Epidermal melanocyte (primary cell): Measurements from ENCODE around the gene COL5A2.
A peak's percentile ranks its signal among the peaks of the same experiment; 100 is the strongest.

Experiments used
- DNase-seq: peaks from one replicate; pipeline ENCODE4 v3.0.0; 2011; ENCODE audit warnings: low spot score; ENCODE audit not compliant: insufficient read length

Gene COL5A2

DNA sequence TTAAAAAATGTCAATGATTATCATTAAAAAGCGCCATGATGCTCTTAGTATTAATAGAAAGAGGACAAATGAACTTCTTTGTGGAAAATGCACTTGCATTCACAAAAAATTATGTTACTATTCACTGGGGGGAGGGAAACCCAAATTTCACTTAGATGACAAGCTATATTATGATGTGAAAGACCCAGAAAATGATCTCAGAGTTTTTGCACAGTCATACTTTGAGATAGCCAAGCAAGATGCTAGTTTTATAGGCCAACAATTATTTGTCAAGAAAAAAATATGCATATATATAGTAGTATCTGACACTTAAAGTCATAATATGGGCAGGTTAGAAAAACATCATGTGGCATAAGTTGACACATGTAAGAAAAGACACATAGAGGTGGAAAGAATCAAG lies 31.6 kb downstream of the COL5A2 start:
- DNase-seq, result no peak

DNA sequence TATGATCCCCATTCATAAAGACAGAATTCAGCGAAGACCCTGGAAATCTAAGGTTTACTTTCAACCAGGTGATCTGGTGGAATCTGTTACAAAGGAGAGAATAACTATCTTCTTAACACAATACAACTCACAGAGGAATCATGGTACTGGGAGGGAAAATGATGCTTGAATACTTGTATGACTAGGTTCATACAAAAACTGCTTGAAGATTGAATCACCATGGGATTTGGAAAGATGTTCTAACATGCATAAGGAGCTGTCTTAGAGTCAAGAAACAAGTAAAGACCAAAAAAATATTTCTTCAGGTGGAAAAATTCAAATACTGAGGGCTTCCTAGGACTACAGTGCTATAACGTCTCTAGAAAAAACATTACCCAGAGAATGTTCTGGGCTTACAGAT lies 32.2 kb downstream of the COL5A2 start:
- DNase-seq, result no peak

DNA sequence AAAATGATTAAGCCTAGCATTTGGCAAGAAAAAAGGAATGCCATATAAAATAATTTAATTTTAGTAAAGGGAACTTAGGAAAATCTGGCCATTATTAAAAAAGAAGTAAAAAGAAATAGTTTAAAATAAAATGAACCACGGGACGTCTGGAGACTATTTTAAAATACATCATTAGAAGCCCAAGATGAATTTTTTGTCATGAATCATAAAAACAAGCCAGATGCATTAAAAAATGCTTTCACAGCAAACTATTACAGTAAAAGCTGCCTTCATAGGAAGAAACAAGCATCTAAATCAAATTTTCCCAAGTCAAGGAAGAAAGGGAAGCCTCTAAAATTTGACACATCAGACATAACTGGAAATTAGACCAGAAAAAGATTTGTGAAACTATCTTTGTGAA lies 33.0 kb downstream of the COL5A2 start:
- no peak for DNase-seq

DNA sequence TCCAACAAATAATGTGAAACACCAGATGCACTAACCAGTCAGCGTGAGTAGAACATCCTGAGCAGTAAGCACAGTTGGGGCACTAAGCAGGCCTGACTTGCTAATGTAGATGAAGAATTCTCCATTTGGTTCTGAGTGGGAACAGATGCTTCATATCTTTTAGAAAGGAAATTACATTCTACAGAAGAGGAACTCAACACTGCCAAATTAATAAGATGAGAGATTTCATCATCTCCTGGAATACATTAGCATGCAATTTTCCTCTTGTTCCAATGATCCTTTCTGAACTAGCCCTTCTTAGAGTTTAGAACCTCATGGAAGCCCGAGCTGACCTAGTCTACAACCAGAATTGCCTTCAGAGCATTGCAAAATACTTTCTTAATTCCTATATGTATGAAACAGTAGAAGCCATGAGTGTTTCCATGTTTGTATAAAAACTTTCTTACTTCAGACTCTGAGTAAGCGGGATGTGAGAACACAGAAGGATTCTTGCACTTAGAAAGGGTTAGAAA lies 34.8 kb downstream of the COL5A2 start:
- no peak for DNase-seq

DNA sequence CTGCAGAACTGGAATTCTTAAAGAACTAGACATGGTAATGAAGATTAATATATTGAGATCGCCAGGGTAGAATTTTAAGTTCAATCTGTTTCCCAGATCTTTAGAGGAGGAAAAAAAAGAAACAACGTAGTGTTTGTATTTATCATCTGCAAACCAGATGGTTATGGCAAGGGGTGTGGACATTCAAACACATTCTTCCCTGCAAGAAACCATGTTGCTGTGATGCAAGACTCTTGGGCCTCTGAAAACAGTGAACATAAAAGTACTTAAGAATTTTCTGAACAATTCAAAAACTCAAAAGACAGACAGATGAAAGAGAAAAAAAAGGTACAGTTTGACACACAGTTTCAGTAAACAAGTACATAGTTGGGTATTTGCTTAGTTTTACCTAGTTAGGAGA lies 35.6 kb downstream of the COL5A2 start:
- peak; percentile 19 for DNase-seq

DNA sequence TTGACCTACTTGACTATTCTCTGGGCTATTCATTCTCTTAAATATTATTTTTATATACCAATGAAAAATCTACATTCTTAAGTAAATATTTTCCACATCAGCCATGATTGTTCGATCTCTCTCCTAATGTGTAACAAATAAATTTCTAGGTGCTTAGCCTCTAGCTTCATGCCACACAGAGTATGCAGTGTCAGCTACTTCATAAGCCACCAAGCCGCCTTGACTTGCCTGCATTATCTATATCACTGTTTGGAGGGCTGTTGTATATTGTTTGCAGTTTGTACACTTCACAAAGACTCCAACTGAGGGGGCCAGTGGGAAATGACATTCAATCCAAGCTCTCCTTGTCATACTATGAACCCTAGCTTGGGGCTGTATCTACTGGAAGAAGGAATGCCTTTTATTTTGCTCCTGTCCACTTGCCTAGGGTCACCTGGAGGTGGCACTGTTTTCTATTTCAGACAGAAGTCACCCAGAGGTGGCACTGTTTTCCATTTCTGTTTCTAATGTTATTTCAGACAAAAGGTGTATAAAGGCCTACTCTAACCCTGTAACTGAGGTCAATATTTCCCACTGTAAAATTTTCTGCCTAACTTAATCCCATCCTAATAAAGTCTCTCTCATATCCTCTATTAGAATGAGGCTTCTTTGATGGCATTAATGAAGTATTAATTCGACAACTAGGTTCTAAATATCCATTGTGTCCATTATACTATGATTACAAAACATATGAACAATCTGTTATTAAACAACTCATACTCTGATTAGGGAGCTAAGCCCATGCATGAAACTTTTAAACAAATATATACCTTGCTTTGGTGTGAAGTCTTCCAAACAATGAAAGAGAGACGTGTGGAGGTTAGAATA lies 36.4 kb downstream of the COL5A2 start:
- no peak for DNase-seq

DNA sequence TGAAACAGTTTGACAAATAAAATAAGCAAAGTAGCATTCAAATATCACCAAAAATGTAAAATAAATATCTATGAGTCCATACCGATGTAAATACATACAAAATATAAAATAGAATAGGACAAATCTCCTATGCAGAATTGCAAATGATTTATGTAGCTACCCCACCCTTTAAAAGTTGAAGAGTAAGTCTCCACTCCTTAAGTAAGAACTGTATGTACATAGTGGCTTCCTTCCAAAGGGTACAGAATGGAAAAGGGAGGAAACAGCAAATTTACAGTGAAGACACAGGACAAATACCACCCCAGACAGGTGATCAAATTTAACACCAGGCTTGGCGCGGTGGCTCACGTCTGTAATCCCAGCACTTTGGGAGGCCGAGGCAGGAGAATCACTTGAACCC lies 40.8 kb downstream of the COL5A2 start:
- no peak for DNase-seq

DNA sequence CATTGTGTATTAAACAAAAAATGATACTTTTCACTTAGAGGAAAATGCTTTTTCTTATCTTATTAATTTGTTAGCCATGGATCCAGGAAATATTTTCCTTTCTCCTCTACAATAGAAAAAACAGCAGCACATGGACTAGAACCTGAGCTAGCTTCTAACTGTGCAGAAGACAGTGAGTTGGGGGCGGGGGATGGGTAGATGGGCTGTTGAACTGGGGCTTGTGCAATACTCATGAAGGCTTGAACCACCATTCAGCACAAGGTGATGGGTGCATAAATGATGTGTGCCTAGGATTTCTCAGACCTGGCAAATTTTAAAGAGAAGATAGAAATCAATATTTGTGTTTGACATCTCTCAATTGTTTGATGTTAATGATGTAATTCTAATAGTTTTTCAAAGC lies 42.0 kb downstream of the COL5A2 start:
- DNase-seq, result no peak

DNA sequence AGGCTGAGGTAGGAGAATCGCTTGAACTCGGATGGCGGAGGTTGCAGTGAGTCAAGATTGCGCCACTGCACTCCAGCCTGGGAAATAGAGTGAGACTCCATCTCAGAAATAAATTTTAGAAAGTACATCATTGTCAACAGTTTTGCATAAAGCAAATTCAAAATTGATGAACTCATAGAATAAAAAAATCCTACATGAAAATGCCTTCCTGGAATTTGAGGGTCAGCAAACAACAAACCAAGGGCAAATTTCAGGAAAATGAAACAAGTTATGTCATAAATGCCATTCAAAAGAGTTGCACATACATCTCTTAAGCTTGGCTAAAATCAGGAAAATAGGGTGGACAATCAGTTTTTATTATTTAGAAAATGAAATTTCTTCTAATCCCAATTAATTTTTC lies 45.1 kb downstream of the COL5A2 start:
- no peak for DNase-seq

DNA sequence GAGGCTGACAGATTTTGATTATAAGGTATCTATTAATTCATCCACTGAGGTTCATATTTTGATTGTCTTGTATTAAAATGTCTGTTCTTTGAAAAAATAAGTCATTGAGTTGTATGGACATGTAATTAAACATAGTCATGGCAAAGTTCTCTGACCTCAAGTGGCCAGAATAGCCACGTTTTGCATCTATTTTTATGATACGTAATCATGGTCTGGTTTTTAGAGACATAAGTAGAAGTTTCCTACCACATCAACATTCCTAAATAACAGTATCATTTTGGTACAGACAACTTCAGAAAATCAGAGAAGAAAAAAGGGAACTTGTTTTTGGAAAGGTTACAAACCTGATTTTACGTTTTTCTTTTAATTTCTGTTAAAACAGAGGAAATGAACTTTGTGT lies 47.6 kb downstream of the COL5A2 start:
- DNase-seq, result no peak

DNA sequence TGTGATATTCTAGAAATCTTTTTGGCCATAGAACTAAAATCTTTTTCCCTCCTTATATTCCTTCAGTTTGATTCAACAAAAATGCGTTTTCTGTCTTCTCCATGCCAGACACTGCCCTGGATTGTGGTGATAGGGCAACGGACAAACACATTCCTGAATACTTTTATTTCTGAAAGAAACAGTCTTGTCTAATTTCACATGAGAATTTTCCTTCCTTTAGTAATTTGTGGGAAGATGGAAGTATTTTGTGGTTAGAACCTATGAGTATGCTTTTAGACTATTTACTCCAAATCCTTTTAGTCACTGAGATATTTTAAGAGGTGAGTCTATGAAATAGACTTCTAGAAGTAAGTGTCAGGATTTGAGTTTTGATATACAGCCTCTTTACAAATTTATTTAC lies 49.6 kb downstream of the COL5A2 start:
- DNase-seq, result no peak

DNA sequence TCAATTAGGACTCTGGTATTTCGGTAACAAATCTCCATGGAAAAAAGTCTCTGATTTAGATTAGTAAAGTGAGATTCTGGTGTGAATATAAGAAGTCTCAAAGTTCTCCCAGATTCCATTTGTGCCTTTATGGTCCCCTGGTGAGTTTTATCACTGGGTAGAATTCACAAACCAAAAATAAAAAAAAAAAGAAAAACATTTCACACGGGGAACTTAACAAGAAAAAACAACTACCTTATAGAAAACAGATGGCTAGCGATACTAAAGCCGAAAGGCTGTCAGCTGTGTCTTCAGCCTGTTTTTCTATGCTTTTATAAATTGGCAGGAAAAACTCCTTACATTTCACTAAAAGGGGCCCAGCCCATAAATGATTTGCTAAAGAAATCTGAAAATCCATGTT lies 50.6 kb downstream of the COL5A2 start:
- no peak for DNase-seq

DNA sequence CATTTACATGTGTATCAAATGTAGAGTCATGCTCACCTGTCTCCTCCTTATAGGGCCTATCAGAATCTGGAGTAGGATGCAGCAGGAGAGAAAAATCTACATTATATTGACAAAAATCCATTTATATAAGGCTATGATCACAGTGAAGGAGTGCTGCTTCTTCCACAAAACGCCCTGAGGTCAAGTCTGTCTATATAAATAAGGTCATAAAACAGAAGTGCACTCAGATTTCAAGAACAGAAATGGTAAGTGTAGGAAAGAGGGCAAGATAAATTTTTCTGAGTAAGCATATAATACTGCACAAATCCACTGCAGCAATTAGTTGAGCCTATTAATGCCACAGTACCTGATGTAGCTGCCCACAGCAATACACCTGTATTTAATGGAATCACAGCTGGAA lies 51.8 kb downstream of the COL5A2 start:
- DNase-seq, result no peak

DNA sequence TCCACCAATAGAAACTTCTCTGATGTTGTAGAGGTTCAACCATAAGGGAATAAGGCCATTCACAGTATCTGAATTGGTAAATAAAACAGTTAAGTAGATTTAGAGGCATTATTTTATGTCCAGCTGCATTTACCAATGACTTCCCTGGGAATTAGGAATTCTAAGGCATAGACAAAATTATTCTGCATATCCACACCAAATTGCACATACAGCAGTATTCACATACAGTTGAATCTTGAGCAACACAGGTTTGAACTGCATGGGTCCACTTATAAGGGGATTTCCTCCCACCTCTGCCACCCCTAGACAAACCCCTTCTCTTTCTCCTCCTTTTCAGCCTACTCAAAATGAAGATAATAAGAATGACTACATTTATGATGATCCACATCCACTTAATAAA lies 54.4 kb downstream of the COL5A2 start:
- no peak for DNase-seq

DNA sequence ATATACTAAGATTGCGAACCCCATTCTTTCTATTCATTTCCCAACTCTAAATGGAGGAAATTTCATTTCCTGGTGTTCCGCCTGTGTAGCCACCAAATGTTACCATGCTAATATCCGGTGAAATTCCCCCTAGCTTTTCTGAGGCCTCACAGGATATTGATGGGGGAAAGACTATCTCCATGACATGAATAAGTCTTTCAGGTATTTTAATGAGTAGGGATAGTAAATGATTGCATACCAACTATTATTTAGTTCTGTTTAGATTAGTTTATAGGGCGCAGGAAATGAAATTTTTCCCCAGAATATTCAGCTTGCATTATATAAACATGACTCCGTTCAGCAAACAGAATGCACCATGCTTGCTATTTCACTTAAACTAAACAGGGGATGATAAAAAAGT lies 55.4 kb downstream of the COL5A2 start:
- no peak for DNase-seq

DNA sequence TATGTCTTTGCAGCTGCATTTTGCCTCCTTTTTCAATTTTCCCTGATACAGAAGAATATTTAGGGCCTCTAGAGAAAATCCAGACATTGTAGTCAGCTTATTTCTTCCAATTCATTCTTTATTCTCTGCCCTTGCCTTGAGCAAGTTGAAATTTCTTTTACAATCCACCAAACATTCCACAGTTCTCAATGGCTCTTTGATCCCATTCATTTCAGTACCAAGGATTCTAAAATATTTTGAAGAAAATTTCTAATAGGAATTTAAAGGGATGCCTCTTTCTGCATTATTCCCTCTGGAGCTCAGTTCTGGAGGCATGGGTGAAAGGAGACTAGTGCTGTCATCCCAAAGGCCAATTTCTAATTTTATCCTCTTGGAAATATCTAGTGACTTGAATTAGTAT lies 61.2 kb downstream of the COL5A2 start:
- peak; percentile 17 for DNase-seq

DNA sequence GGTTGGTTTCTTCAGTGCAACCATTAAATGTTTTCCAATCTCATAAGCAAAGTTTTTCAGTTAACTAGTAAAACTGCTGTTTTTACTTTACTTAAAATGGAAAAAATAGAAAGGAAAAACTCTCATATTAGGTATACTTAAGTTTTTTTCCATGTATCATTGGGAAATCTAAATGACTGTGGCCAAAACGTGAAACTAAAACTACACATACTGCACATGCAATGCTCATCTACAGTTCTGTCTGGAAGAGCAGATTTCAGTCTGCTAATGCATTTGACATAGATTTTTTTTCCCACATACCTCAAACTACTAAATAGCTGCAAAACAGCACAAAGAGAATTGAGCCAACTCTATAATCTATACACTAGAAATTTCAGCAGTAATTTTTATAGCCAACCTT lies 62.6 kb downstream of the COL5A2 start:
- DNase-seq, result no peak

DNA sequence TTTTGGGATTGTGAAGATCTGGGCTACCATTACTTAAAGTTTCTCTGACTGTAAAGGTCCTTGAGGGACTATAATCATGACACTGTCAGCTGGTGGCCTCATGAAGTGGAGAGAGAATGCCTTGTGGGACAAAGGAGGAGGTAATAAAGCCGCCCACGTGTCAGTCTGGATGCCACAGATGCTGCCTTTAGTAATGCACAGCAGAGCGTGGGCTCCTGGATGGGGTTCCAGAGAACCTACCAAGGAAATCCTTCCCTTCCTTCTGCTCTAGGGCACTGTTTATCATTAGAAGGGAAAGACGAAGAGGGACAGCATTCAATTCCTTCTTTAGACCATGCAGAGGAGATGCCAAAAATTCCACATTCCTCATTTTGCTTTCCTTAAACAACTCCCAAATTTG lies 63.5 kb downstream of the COL5A2 start:
- DNase-seq, result no peak

DNA sequence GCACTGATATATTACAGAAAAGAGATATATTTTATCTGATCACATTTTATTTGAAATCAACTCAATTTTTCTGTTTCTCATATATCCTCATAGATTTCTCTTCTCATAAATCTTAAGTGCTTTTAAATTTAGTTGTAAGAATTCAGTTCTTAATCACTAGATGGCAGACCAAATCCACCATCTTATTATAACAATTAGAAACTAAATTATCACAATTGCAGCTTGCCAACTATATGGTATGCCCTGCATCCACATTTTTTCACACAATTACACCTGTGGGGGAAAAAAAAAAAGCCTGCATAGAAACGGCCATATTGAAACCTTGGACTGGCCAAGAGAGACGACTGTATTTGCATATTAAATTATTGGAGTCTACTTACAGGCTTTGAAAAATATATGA lies 64.4 kb downstream of the COL5A2 start:
- no peak for DNase-seq

DNA sequence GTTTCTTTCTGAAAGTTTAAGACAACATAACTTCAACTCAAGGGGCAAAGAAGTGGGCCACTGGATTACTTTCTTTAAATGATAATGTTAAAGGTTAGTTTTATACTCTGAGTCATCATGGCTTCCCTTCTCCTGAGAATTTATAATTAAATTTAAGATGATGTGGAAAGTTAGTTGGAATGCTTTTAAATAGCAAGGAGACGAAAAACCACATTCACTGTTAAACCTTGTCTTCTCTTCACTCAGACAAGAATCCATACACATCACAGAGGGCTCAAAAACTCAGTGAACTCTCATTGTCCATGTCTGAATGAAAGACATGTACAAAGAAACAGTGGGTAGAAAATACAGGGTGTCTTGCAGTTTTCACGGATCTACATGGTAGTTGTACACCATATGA lies 65.6 kb downstream of the COL5A2 start:
- DNase-seq, result no peak

DNA sequence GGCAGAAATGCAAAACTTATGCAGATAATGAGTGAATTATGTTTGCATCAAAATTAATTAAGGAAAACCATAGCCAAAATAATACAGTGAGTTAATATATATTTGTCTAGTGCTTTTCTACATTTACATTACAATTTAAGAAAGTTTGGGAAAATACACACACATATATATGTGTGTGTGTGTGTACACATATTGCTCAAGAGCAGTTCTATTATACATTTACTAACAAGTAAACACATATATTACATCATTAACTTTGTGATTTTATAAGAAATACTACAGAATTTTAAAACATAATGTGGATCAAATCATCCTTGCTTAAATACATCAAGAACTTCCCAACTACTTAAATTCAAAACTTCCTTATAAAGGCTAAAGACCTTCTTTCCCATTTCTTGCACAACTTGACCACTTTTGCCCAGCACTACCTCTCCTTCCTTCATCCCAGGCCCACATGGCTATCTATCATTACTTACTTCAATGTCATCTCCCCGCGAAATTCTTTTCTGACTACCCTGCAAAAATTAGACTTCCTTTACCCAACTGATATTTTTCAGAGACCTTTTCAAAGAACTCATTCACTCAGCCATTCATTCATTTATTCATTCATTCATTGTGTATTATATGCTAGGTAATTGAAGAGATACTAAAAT lies 68.4 kb downstream of the COL5A2 start:
- no peak for DNase-seq

DNA sequence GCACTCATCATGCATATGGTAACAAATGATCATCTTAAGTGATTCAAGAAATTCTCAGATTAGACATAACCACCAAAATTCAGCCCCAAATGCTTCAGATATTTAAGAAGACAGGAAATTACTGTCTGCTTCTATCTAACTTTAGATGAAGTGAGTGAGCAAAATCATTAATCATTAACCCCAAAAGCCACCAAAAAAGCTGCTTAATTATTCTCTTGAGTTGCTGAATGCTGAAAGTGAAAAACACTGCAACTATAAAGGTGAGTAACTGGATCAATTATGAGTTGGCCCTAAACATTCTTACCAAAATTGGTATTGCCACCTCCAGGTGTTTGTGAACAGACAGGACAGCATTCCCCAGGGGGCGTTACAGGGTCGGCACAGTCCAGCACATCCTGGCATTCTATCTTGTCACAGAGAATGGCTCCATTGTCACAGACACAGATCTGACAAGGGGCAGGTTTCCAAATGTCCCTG lies 69.6 kb downstream of the COL5A2 start:
- no peak for DNase-seq

DNA sequence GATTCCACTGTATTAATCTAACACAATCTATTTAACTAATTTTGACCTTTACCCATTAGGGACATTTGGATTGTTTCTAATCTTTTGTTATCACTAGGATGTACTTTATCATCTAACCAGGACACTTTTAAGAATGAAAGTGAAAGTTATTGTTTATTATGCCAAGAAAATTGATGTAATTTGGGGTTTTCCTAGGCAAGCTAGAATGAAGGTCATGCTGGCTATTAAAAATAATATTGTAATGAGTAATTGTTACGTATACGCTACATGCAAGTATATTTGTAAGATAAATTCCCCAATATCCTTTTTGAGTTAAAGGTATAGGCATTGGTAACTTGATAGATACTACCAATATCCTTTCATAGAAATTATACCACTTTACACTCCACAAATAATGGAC lies 74.6 kb downstream of the COL5A2 start:
- DNase-seq, result no peak
